OCI-LY3 (cell line): ENCODE data around the gene VWC2L.

Source experiments
- H2AFZ ChIP-seq: fragments of 200-600, 300-600 bp; shearing (Covaris generic); 2 replicates; pipeline ENCODE4 v1.6.0; 2014; ENCODE audit warnings: antibody characterized with exemption, low read depth, low read length
- H3K27ac ChIP-seq: fragments of 200-600, 300-600 bp; sonication (generic); 2 replicates; pipeline ENCODE4 v1.5.1; 2014; ENCODE audit warnings: mild to moderate bottlenecking, low read length, moderate library complexity, mixed read lengths
- H3K27me3 ChIP-seq: fragments of 200-600, 300-600 bp; sonication (generic); 2 replicates; pipeline ENCODE4 v1.6.1; 2014; ENCODE audit warnings: low read depth, low read length, mixed read lengths
- H3K36me3 ChIP-seq: fragments of 200-600, 300-600 bp; sonication (generic); replicated peaks from 2 replicates; pipeline ENCODE3; 2014; ENCODE audit warnings: low read depth, low read length, mixed read lengths
- H3K4me1 ChIP-seq: fragments of 300-600, 200-600 bp; sonication (generic); 2 replicates; pipeline ENCODE4 v1.6.1; 2014; ENCODE audit warnings: low read length, mixed read lengths
- H3K4me2 ChIP-seq: fragments of 200-600, 300-600 bp; sonication (generic); 2 replicates; pipeline ENCODE4 v1.6.1; 2014; ENCODE audit warnings: low read length, mixed read lengths
- H3K4me3 ChIP-seq: fragments of 300-600, 200-600 bp; sonication (generic); 2 replicates; pipeline ENCODE4 v1.5.1; 2014; ENCODE audit warnings: antibody characterized with exemption, mild to moderate bottlenecking, low read length, moderate library complexity
- H3K79me2 ChIP-seq: fragments of 300-600, 200-600 bp; shearing (Covaris generic); 2 replicates; pipeline ENCODE4 v1.6.1; 2014; ENCODE audit warnings: mild to moderate bottlenecking, low read length, mixed read lengths
- H3K9ac ChIP-seq: fragments of 300-600, 200-600 bp; shearing (Covaris generic); 2 replicates; pipeline ENCODE4 v1.6.0; 2014; ENCODE audit warnings: mild to moderate bottlenecking, low read length, moderate library complexity
- H3K9me3 ChIP-seq: fragments of 200-600, 300-600 bp; shearing (Covaris generic); 2 replicates; pipeline ENCODE4 v1.6.1; 2014; ENCODE audit warnings: low read length, mixed read lengths; ENCODE audit not compliant: insufficient read depth
- H4K20me1 ChIP-seq: fragments of 200-600, 300-600 bp; sonication (generic); 2 replicates; pipeline ENCODE4 v1.6.1; 2016; ENCODE audit warnings: low read length, mixed read lengths; ENCODE audit not compliant: insufficient read depth
- EZH2phosphoT487 ChIP-seq: fragments of 200-600 bp; shearing (Covaris generic); IDR thresholded peaks from 2 replicates; pipeline ENCODE4 v1.6.1; 2018; ENCODE audit warnings: antibody characterized with exemption, mixed run types, low read depth
- TF ChIP-seq, protein P1 (sequence below): fragments of 200-600, 300-600 bp; sonication (generic); IDR thresholded peaks from 2 replicates; pipeline ENCODE4 v1.5.1; 2014; ENCODE audit warnings: antibody characterized with exemption, low read length, low read depth

VWC2L gene

DNA sequence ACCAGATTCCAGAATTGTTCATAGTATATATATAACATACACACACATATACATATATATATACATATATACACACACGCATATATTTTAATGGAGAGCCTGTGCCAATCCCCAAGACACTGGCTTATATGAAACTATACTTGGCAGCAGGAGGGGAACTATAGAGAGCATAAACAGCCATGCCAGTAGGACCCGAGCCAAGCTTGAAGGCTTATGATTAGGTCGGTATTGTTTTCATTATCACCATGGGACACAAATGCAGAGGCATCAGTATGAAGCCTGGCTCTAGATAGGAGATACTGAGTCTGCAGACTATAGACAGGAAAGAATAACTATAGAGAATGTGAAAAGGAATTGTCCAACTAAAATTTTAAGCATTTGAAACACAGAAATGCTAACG is 181.2 kb downstream of the VWC2L start:
- H3K79me2 ChIP-seq, result no peaks in the 10 kb centered on the region
- H3K4me1 ChIP-seq, result no peaks in the 10 kb centered on the region
- no peaks in the 10 kb centered on the region for H4K20me1 ChIP-seq
- no peaks in the 10 kb centered on the region for H3K36me3 ChIP-seq
- H3K27me3 ChIP-seq, result no peaks in the 10 kb centered on the region
- H3K27ac ChIP-seq, result no peak overlapping the region
- H3K4me3 ChIP-seq, result no peak overlapping the region
- no peak overlapping the region for H3K4me2 ChIP-seq
- H2AFZ ChIP-seq, result no peak overlapping the region
- no peaks in the 10 kb centered on the region for H3K9me3 ChIP-seq
- no peak for TF ChIP-seq EZH2phosphoT487
- TF ChIP-seq, protein P1, sequence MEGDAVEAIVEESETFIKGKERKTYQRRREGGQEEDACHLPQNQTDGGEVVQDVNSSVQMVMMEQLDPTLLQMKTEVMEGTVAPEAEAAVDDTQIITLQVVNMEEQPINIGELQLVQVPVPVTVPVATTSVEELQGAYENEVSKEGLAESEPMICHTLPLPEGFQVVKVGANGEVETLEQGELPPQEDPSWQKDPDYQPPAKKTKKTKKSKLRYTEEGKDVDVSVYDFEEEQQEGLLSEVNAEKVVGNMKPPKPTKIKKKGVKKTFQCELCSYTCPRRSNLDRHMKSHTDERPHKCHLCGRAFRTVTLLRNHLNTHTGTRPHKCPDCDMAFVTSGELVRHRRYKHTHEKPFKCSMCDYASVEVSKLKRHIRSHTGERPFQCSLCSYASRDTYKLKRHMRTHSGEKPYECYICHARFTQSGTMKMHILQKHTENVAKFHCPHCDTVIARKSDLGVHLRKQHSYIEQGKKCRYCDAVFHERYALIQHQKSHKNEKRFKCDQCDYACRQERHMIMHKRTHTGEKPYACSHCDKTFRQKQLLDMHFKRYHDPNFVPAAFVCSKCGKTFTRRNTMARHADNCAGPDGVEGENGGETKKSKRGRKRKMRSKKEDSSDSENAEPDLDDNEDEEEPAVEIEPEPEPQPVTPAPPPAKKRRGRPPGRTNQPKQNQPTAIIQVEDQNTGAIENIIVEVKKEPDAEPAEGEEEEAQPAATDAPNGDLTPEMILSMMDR, result no peak
- no peak overlapping the region for H3K9ac ChIP-seq

DNA sequence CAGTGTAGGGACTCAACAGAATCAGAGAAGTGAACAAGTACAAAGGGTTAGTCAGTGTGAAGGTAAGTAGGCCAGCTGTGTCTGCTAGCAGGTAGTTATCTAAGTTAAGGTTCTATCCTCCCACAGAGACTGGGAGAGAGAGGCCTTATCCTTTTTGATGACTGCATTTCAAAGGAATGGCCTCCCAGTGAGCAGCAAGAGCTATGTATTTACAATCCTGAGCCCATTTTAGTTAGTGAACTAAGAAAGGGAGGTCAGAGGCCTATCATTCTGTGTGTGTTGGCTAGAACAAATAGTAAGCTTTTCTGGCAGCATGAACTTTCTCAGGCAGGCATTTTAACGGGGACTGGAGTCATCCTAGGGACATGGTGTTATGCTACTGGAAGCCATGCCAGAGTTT is 182.9 kb downstream of the VWC2L start:
- no peak overlapping the region for H3K9ac ChIP-seq
- TF ChIP-seq, protein P1, result no peak
- no peak for TF ChIP-seq EZH2phosphoT487
- no peaks in the 10 kb centered on the region for H3K27me3 ChIP-seq
- no peaks in the 10 kb centered on the region for H3K4me1 ChIP-seq
- no peaks in the 10 kb centered on the region for H3K36me3 ChIP-seq
- no peak overlapping the region for H3K27ac ChIP-seq
- H3K79me2 ChIP-seq, result no peaks in the 10 kb centered on the region
- no peaks in the 10 kb centered on the region for H4K20me1 ChIP-seq
- no peak overlapping the region for H2AFZ ChIP-seq
- no peak overlapping the region for H3K4me2 ChIP-seq
- no peaks in the 10 kb centered on the region for H3K9me3 ChIP-seq
- no peak overlapping the region for H3K4me3 ChIP-seq

DNA sequence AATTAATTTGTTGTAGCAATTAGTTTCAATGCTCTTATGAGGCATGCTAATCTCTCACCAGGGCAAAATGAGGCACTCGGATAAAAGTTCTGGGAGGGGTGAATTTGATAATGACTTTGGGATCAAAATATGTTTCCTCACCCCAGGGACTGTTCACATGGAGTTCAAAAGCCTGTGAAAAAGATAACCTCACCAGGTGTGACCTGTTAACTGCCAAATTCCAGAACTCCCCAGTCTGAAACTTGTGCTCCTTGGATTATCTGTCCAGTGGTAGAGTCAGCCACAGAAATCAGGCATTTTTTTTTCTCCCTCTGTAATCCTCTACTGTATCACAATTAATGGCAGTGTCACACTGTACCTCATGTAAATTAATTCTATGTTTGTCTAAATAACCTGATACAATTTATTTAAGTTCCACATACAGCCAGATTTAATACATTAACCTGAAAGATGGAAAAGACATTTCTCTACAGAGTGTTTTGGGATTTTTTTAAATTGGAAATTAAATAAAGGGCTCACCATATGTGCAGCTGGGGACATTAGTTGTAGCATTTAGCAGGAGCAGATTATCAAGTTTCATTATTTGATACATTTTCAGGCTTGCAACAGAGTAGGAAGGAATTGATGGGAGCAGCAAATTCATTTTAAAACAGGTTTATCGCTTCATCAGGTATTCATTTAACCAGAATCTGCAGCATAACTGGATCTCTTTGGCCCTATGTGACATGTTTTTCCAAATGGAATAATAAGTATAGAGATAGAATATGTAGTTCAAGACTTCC is 191.2 kb downstream of the VWC2L start:
- Histone ChIP-seq H3K36me3 (no peaks in the 10 kb centered on the region), H3K9ac (no peak overlapping the region), H3K4me2 (no peak overlapping the region), H2AFZ (no peak overlapping the region), H3K27ac (no peak overlapping the region), H3K4me1 (no peaks in the 10 kb centered on the region), H3K79me2 (no peaks in the 10 kb centered on the region), H4K20me1 (no peaks in the 10 kb centered on the region), H3K4me3 (no peak overlapping the region), H3K27me3 (no peaks in the 10 kb centered on the region), H3K9me3 (no peaks in the 10 kb centered on the region)
- TF ChIP-seq EZH2phosphoT487, result no peak
- TF ChIP-seq, protein P1, result no peak

DNA sequence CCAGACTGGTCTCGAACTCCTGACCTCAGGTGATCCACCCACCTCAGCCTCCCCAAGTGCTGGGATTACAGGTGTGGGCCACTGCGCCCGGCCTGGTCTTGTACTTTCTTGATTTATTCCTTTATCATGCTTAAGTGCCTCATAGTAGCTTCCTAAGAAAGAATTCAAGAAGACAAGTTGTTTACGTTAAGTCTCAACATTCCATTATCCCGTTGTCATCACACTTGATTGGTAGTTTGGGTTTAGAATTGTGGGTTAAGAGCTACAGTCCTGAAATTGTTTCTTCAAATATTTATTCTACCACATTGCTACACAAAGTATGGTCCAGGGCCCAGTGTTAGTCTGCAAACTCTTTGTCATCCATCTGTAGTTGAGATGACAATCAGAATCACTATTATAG is 194.0 kb downstream of the VWC2L start:
- H3K9me3 ChIP-seq, result no peaks in the 10 kb centered on the region
- no peak overlapping the region for H2AFZ ChIP-seq
- TF ChIP-seq, protein P1, result no peak
- no peak for TF ChIP-seq EZH2phosphoT487
- no peak overlapping the region for H3K4me2 ChIP-seq
- H3K27ac ChIP-seq, result no peak overlapping the region
- H3K9ac ChIP-seq, result no peak overlapping the region
- H3K79me2 ChIP-seq, result no peaks in the 10 kb centered on the region
- H3K27me3 ChIP-seq, result no peaks in the 10 kb centered on the region
- no peaks in the 10 kb centered on the region for H3K4me1 ChIP-seq
- no peak overlapping the region for H3K4me3 ChIP-seq
- H3K36me3 ChIP-seq, result no peaks in the 10 kb centered on the region
- no peaks in the 10 kb centered on the region for H4K20me1 ChIP-seq
